ENCODE results near the gene RFC4.

RFC4 gene

GRCh38 chr3:186742618-186743380 is 63.5 kb downstream of the RFC4 start:
- no peak overlapping the region for H3K4me3 ChIP-seq (ENCODE audit: low read depth, low read length)
- no peak for TF ChIP-seq CTCF (IDR thresholded peaks at IDR 0.05; ENCODE audit: borderline replicate concordance, insufficient read depth, low read depth, low read length)
